Neural cell (in vitro differentiated cells): ENCODE measurements around the gene CCDC144A.

ENCODE experiments used
- EZH2 ChIP-seq: fragments of 200-600, 300-800 bp; shearing (Covaris generic), sonication (generic); IDR thresholded peaks from 2 replicates; pipeline ENCODE4 v1.6.1; 2014; ENCODE audit warnings: antibody characterized with exemption, low read length, borderline replicate concordance, mild to moderate bottlenecking; ENCODE audit not compliant: insufficient read depth, poor library complexity, severe bottlenecking
- TF ChIP-seq, protein P1 (sequence below): fragments of 450-650 bp; IDR thresholded peaks from 2 replicates; pipeline ENCODE4 v1.5.1; 2014; ENCODE audit warnings: antibody characterized with exemption, mild to moderate bottlenecking, moderate library complexity; ENCODE audit not compliant: poor library complexity, severe bottlenecking

DNA sequence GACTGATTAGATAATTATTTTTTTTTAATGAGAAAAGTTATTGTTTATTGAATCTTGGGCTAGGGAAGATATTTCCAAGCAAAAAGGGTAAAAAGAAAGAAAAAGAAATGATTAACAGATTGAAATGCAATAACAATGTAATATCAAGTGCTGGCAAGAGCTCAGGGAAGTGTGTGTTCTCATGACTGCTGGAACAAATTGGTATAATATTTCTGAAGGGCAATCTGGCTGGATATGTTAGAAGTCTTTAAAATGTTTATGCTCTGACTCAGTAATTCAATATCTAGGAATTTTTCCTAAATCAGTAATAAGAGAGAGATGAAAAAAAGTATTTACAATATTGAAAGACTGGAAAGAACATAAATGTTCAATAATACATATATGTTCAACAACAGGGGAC lies 28.8 kb upstream of the CCDC144A start:
- TF ChIP-seq, protein P1, sequence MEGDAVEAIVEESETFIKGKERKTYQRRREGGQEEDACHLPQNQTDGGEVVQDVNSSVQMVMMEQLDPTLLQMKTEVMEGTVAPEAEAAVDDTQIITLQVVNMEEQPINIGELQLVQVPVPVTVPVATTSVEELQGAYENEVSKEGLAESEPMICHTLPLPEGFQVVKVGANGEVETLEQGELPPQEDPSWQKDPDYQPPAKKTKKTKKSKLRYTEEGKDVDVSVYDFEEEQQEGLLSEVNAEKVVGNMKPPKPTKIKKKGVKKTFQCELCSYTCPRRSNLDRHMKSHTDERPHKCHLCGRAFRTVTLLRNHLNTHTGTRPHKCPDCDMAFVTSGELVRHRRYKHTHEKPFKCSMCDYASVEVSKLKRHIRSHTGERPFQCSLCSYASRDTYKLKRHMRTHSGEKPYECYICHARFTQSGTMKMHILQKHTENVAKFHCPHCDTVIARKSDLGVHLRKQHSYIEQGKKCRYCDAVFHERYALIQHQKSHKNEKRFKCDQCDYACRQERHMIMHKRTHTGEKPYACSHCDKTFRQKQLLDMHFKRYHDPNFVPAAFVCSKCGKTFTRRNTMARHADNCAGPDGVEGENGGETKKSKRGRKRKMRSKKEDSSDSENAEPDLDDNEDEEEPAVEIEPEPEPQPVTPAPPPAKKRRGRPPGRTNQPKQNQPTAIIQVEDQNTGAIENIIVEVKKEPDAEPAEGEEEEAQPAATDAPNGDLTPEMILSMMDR, result no peak
- TF ChIP-seq EZH2, result no peak
